GM21390 (cell line): Measurements from ENCODE around the gene FLRT1.

Source experiments
- ATAC-seq: cut with Tn5 transposase; IDR thresholded peaks from one replicate; pipeline ENCODE4 v1.9.1; 2021; ENCODE audit not compliant: unreplicated experiment

The FLRT1 gene

GRCh38 chr11:64005691-64006090 is 30.0 kb upstream of the FLRT1 start:
- no peak for ATAC-seq

DNA sequence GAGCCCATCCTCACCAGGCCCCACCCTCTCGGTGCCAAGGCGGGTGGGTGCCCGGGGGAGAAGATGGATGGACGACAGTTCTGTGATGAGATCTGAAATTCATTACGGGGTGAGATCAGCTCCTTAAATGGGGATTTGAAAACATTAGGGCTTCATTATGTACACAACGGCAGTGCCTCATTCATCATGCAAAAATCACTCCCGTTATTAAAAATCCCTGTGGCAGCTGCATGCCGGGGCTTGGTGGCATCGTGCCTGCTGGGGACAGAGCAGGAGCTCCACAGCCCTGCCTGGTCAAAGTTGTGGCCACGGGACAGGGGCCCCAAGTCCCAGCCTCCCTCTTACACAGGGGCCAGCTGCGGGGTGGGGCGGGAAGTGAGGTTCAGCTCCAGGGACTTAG is 29.3 kb upstream of the FLRT1 start:
- ATAC-seq = no peak

- ATAC-seq = no peak
These were observed 28.5 kb upstream of the FLRT1 start for GRCh38 chr11:64007160-64007628.

DNA sequence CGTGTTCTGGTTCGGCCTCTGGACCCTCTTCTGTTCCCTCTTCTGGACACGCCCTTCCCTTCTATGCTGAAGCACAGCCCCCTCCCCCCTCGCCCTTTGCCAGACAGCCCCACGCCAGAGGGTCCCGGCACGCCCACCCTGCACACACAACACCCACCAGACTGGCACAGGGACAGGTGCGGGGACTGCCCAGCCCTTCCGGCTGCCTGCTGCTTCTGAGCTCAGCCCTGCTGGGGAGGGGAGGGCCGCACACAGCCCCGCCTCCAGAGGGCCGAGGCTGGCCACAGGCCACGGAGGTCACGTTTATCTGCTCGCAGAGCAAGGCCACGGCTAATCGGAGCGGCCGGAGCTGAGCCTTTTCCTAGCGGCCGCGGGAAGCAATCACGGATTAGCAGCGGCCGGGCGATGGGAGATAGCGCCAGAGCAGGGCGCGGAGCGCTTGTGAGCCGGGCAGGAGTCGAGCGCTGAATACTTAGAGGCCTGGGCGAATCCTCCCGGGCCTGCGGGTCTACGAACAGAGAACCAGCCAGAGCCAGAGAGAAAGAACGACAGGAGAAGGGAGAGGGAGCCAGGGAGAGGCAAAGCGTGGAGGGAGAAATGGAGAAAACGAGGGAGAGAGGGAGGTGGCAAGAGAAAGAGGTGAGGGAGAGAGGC is 28.0 kb upstream of the FLRT1 start:
- no peak for ATAC-seq

GRCh38 chr11:64008283-64008913 is 27.3 kb upstream of the FLRT1 start:
- no peak for ATAC-seq

DNA sequence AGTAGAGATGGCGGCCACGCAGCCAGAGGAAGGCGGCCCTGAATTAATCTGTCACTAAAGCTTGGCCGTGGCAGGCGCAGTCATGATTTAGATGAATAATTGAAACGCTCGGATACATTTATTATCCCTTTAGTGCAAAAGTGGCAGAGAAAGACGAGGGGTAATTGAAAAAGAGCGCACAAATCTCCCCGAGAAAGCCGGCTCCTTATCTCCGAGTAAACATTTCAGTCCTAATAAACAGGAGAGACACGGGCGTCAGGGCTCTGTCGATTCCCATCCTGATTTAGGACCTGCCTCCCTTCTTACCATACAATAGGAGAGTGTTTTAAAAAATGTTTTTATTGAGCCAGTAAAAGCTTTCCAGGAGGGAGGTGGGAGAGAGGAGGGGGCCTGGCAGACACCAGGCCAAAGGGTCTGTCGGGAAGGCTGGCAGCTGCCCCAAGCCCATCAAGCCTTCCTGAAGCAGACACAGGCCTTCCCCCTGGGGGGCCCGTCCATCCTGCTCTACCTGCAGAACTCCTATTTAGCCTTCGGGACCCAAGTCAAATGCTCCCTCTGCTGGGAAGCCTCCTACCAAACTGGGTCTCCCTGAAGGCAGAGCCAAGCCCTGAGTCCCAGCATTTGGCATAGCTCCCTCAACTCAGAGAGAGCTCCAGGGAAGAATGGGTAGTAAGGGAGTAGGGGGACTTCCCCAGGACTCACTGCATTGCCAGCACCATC is 26.7 kb upstream of the FLRT1 start:
- ATAC-seq = no peak

DNA sequence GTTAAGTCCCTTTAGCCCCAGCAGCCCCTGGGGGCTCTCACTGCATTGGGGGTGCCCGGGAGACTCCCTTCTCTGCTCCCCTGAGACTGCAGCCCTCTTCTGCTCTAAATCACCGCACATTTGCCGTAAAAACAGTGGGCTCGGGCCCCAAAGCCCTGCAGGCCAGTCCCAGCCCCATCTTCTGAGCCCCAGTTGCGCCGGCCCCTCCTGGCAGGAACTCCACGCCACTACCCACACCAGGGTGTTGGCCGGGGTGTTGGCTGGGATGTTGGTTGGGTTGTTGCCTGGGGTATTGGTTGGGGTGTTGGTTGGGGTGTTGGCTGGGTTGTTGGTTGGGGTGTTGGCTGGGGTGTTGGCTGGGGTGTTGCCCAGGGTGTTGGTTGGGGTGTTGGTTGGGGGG is 26.0 kb upstream of the FLRT1 start:
- no peak for ATAC-seq

DNA sequence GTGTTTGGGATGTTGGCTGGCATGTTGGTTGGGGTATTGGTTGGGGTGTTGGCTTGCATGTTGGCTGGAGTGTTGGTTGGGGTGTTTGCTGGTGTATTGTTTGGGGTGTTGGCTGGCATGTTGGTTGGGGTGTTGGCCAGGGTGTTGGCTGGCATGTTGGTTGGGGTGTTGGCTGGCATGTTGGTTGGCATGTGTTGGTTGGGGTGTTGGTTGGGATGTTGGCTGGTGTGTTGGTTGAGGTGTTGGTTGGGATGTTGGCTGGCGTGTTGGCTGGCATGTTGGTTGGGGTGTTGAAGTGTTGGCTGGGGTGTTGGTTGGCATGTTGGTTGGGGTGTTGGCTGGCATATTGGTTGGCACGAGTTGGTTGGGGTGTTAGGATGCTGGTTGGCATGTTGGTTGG is 24.9 kb upstream of the FLRT1 start:
- no peak for ATAC-seq

DNA sequence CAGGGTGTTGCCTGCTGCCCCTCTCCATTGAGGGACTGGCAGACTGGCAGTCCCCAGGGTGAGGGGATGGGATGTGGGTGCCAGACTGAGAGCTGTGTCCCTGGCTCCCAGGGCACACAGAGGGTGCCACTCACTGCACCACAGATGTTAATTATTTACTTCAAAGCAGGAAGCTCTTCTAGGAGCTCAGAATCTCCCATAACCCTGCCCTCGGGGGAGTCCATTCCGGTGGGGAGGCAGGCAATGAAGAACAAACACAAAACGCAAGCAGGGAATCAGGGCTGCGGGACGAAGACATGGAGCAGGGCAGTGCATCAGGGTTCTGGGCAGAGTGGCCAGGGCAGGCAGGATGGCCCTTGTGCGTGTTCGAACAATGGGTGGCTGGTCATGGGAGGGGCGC is 24.4 kb upstream of the FLRT1 start:
- no peak for ATAC-seq

GRCh38 chr11:64013141-64013896 is 22.4 kb upstream of the FLRT1 start:
- ATAC-seq = no peak

DNA sequence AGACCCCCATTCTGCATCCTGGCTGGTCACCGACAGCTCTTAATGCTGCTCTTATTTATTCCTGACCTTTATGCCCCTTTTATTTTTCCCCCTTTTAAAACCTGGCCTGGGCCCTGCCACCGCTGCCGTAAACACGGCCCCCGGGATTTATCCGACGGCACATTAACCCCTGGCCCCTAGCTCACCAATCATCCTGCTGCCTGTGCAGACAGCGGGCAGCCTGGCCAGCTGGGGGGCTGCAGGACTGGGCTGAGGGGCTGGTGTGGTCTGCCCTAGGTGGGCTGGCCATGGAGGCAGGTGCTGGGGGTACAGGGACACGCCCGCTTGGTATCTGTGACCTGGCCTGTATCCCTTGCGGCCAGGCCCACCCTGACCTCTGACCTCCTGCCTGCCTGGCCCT is 21.4 kb upstream of the FLRT1 start:
- no peak for ATAC-seq

DNA sequence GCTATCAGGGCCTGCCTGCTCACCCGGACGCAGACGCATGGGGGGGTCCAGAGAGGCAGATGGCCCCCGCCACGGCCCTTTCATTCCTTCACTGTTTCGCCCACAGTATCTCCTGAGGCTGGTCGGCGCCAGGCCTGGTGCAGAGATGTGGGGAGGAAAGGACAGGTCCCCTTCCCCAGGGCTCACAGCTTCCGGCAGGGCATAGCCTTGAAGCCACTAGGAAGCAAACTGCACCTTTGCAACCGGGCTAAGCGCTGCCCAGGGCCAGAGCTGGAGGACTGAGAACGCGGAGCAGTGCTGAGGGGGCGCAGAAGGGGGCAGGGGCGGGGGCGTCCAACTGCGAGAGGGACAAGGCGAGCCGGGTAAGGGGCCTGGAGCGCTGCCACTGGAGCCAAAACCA is 20.2 kb upstream of the FLRT1 start:
- no peak for ATAC-seq

DNA sequence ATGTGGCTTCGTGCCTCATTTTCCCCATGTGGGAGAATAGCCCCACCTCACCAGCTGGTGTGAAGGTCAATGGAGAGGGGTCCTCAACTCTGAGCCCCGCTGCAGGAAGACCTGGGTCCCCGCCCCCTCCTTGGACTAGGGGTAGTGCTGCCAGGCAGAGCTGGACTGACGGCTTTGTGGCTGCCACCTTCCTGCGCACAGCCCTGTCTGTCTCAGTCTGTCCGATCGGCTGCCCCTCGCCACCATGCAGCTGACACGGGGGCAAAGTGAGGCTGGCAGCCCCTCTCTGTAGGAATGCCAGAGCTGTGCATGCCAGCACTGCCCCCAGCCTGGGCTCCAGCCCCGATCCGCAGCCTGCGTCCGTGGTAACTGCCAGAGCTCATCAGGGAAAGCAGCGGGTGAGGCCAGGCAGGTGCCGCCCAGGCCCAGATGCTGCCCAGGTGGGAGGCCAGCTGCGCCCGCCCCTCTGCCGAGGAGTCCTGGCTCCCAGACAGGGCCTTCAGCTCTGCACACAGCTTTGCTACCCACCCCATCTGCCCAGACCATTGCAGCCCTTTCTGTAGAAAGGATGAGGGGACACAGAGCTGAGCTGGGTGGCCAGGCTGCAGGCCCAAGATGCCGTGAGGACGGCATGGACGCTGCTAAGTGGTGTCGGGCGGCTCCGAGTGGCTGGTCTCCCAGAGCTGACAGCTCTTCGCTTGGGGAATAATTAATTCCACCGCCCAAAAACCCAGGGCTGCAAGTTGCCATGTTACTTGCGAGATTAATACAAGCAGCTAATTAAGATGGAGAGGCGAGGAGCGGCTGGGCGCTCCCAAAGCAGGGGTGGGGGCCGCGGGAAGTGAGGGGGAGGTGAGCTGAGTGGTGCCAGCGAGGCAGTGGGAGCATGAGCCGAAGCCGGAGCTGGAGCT is 19.5 kb upstream of the FLRT1 start:
- ATAC-seq = no peak

GRCh38 chr11:64017945-64018224 is 17.8 kb upstream of the FLRT1 start:
- ATAC-seq = no peak

DNA sequence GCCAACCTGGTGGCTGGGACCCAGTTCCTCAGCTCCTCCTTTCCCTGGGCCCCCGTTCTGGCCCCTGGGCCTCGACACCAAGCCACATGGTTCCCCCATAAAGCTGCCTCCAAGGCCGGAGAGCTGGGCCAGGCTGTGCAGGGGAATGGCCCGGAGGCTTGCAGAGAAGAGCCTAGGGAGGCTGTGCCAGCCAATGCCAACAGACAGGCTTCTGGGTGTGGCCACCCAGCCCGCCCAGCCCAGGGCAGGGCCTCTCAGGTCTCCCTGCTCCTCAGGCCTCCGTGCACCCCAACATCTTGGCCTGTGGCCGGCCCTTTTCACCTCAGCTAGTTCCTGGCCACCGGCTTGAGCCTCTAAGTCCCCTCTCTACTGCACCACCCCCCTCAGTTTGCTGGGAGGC is 17.4 kb upstream of the FLRT1 start:
- ATAC-seq = no peak

DNA sequence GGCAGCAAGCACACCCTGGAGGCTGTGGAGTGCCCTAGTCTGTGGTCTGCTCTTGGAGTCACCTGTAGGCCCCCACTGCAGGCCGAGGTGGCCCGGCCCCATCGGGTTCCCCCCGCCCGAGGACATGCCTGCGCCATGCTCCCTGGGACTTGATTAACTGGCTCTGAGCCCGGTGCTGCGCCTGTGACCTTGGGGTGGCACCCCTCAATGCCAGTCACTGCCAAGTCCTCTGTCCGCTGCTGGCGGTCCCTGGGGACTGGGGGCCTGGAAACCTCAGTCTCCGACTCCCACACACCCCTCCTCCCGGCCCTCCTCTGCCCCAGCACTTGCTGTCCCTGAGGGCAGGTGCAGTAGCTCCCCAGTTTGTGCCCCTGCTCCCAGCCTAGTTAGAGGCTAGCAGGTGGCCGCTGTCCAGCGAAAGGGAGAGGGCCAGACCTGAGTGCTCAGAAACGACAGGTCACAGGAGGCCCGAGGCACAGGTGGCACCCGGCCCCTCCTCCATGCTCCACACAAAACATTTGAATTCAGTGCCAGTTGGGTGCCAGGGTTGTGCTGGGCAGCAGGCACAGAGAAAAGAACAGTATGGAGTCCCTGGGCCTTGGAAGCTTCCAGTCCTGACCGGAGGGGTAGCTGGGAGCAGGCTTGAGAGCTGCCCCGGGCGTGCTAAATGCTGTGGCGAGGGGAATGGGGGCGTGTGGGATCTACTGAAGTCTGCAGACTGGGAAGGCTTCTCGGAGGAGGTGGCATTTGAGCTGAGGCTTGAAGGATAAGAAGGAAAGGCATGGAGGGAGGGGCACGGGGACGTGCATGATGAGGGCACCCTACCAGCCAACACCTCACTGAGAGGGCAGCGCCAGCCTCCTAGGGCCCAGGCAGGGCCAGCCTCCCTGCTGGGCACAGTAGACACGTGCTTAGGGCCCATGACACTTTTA is 16.4 kb upstream of the FLRT1 start:
- ATAC-seq = no peak

DNA sequence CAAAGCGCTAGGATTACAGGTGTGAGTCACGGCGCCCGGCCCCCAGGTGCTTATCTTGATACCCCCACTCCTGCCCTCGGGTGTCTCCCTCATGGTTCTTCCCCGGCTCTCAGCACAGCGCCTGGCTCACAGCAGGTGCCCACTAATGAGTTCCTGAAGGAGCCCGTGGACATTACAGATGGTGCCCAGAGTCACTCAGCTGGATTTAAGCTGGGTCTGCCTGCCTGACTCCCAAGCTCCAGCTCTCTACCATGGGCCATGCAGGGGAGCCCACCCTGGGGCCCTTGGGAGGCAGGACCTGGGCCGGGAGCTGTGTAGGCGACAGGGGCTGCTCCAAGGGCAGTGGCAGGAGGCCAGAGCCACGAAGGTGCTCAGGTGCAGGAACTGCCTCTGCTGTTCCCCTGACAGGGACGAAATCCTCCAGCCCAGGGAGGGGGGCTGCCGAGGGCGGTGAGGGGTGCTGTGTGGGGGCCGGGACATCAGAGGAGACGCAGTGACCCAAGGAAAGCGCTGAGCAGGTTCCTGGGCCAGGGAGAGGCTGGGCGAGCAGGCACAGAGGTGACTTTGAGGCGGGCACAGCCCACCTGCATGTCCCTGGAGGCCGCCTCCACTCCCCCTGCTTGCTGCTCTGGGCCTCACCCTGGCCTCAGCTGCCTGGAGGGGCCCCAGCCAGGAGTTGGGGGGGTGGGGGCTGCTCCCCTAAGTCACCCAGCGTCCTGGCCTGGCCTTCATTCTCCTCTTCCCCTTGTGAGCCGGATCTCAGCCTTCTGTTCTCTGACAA is 14.6 kb upstream of the FLRT1 start:
- no peak for ATAC-seq

DNA sequence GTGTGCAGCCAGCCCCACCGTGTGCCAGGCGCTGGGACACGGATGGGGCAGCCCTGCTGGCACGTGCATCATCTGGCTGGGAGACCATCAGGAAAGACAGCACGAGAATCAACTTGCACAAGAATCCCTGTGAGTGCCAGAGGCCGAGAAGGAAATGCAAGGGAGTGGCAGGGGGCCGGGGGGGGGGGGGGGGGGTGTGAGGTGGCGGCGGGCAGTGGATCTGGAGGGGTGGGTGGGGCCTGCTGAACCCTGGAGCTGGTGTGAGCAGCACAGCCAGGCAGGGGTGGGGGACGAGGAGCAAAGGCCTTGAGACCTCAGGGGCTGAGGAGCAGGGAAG is 14.0 kb upstream of the FLRT1 start:
- ATAC-seq = no peak

- no peak for ATAC-seq
These were observed 13.5 kb upstream of the FLRT1 start for GRCh38 chr11:64022125-64022784.
